HepG2 (cell line): Measurements from ENCODE around the gene NAIF1. TPM values are rescaled to one million over a fixed set of nuclear protein-coding genes. Genes with fewer than 3 reads are reported as not detected.
A peak's percentile ranks its signal among the peaks of the same experiment; 100 is the strongest.

Source experiments
- ATF5 ChIP-seq: sonication (generic); formaldehyde crosslinking; IDR thresholded peaks from 2 replicates; pipeline ENCODE4 v1.4.0; 2020; ENCODE audit warnings: mild to moderate bottlenecking, low read depth, missing genetic modification reagents
- ATF7 ChIP-seq, 2 experiments: fragments of 450-650 bp in 1 of 2; sonication (generic) in 1 of 2; formaldehyde crosslinking in 1 of 2; IDR thresholded peaks; 2 replicates each; pipeline versions ENCODE4 v1.4.0 to v1.6.1; 2016 to 2020; ENCODE audit warnings: antibody characterized with exemption in 1 of 2, mild to moderate bottlenecking in 1 of 2, missing genetic modification reagents in 1 of 2
- HOMEZ ChIP-seq: IDR thresholded peaks from 2 replicates; pipeline ENCODE4 v1.6.1; 2016; ENCODE audit warnings: low read depth
- IKZF4 ChIP-seq: sonication (generic); formaldehyde crosslinking; IDR thresholded peaks from 2 replicates; pipeline ENCODE4 v1.5.1; 2020; ENCODE audit warnings: borderline replicate concordance, mild to moderate bottlenecking, low read depth, missing genetic modification reagents; ENCODE audit errors: not compliant biosample characterization
- IKZF5 ChIP-seq: IDR thresholded peaks from 2 replicates; pipeline ENCODE4 v1.6.1; 2018; ENCODE audit warnings: missing genetic modification reagents, mild to moderate bottlenecking, missing compliant biosample characterization
- MEF2D ChIP-seq: sonication (generic); formaldehyde crosslinking; IDR thresholded peaks from 2 replicates; pipeline ENCODE4 v1.5.1; 2020; ENCODE audit warnings: mild to moderate bottlenecking, missing genetic modification reagents
- NCOA1 ChIP-seq: sonication (generic); formaldehyde crosslinking; IDR thresholded peaks from 2 replicates; pipeline ENCODE4 v1.9.0; 2021; ENCODE audit warnings: missing genetic modification reagents
- PAXIP1 ChIP-seq: sonication (generic); formaldehyde crosslinking; conservative IDR thresholded peaks from 2 replicates; pipeline ENCODE4 v1.4.0; 2020; ENCODE audit warnings: mild to moderate bottlenecking, missing genetic modification reagents, moderate library complexity
- RXRB ChIP-seq: IDR thresholded peaks from 2 replicates; pipeline ENCODE4 v1.6.1; 2016; ENCODE audit warnings: borderline replicate concordance, missing genetic modification reagents, missing compliant biosample characterization
- SOX5 ChIP-seq: IDR thresholded peaks from 2 replicates; pipeline ENCODE4 v1.6.1; 2016; ENCODE audit warnings: borderline replicate concordance
- SP4 ChIP-seq: sonication (generic); formaldehyde crosslinking; IDR thresholded peaks from 2 replicates; pipeline ENCODE4 v1.8.1; 2023; ENCODE audit warnings: mild to moderate bottlenecking, missing genetic modification reagents
- SRF ChIP-seq: IDR thresholded peaks from 2 replicates; pipeline ENCODE4 v1.6.1; 2011; ENCODE audit warnings: mild to moderate bottlenecking, low read depth, low read length, moderate library complexity
- TAF1 ChIP-seq: sonication (generic); formaldehyde crosslinking; IDR thresholded peaks from 2 replicates; pipeline ENCODE4 v1.4.0; 2020; ENCODE audit warnings: missing genetic modification reagents
- ZNF20 ChIP-seq: sonication (generic); formaldehyde crosslinking; IDR thresholded peaks from 2 replicates; pipeline ENCODE4 v1.4.0; 2020; ENCODE audit warnings: mild to moderate bottlenecking, moderate library complexity, missing genetic modification reagents
- ZNF431 ChIP-seq: sonication (generic); formaldehyde crosslinking; IDR thresholded peaks from 2 replicates; pipeline ENCODE4 v1.9.0; 2022; ENCODE audit warnings: missing genetic modification reagents, low read depth, mild to moderate bottlenecking, borderline replicate concordance
- ZNF556 ChIP-seq: sonication (generic); formaldehyde crosslinking; IDR thresholded peaks from 2 replicates; pipeline ENCODE4 v1.4.0; 2020; ENCODE audit warnings: mild to moderate bottlenecking, missing genetic modification reagents, borderline replicate concordance
- ZNF775 ChIP-seq: sonication (generic); formaldehyde crosslinking; IDR thresholded peaks from 2 replicates; pipeline ENCODE4 v1.4.0; 2020; ENCODE audit warnings: missing genetic modification reagents, mild to moderate bottlenecking, moderate library complexity, borderline replicate concordance
- ZNF878 ChIP-seq: sonication (generic); formaldehyde crosslinking; IDR thresholded peaks from 2 replicates; pipeline ENCODE4 v1.8.1; 2023; ENCODE audit warnings: mild to moderate bottlenecking, missing genetic modification reagents, moderate library complexity
- polyA plus RNA-seq, 8 experiments: library from polyadenylated mRNA; depleted of rRNA in 3 of 8; stranded (reverse) in 7 of 8; unstranded in 1 of 8; fragments of >200 nt; fragmentation: Illumina TruSeq in 4 of 8; extraction: Trizol in 4 of 8; gene quantifications; 2 replicates each; pipeline versions ENCODE4 v1.2.1 to v1.2.3, GENCODE V29; 2011 to 2016; ENCODE audit warnings: low read depth in 4 of 8, missing spikeins in 1 of 8, mixed read lengths in 1 of 8; ENCODE audit not compliant: insufficient read depth in 1 of 8
- total RNA-seq, 5 experiments: library from RNA; depleted of rRNA; stranded (reverse); fragments of >200 nt; fragmentation: Illumina TruSeq; extraction: Trizol; gene quantifications; 2 replicates each; pipeline ENCODE4 v1.2.3, GENCODE V29; 2016; ENCODE audit warnings: low read depth in 1 of 5
- TF ChIP-seq, protein P1 (sequence below): IDR thresholded peaks from 2 replicates; pipeline ENCODE4 v1.6.1; 2012; ENCODE audit warnings: inconsistent platforms
- TF ChIP-seq, protein P2 (sequence below): sonication (generic); formaldehyde crosslinking; IDR thresholded peaks from 2 replicates; pipeline ENCODE4 v1.5.0; 2020; ENCODE audit warnings: missing genetic modification reagents, mild to moderate bottlenecking, borderline replicate concordance

Gene NAIF1
- total and polyA plus RNA-seq, 2 of the 13 experiments (the other 11 are each of a cell fraction or from before 2014, with no cell fraction given): 6.0 to 6.9 TPM

DNA sequence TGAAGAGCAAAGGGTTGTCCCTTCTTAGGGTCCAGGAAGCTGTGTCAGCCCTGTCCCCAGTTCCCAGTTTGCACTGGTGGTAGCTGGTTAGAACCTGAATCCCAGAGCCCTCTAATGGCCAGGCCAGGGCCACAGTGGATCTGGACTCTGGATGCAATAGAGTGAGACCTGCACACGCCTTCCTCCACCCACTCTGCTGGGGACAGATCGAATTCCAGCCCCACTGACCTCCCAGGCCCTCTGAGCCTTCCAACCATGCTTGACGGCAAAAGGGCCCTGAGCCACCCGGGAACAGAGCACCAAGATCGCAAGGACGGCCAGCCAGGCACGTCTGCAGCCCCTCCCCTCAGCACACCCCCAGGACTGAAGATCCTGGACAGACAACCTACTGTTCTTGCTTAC, 23.7 kb downstream of the NAIF1 start (continued):
- TF ChIP-seq HOMEZ (CRISPR knock-in tag) (peak; percentile 27; the same call in 1 of the 2 replicates), ZNF431 (no peak), ZNF556 (no peak), PAXIP1 (CRISPR knock-in tag) (peak; percentile 55; the same call in 1 of the 2 replicates), ATF5 (CRISPR knock-in tag) (no peak), TAF1 (CRISPR knock-in tag) (no peak; the same call in 1 of the 2 replicates), NCOA1 (CRISPR knock-in tag) (no peak), SP4 (peak; percentile 41), SRF (no peak), ZNF20 (CRISPR knock-in tag) (no peak), IKZF5 (CRISPR knock-in tag) (peak; percentile 32; the same call in 1 of the 2 replicates), IKZF4 (CRISPR knock-in tag) (no peak), ATF7 (IDR thresholded peaks at IDR 0.05) (no peak), ATF7 (CRISPR knock-in tag; IDR thresholded peaks at IDR 0.05) (no peak), ZNF775 (CRISPR knock-in tag) (no peak), MEF2D (0 out of 2 replicates have a peak, but pooled peaks have one; percentile 33), RXRB (CRISPR knock-in tag) (peak; percentile 60; the same call in 1 of the 2 replicates), SOX5 (CRISPR knock-in tag) (peak; percentile 45; the same call in 1 of the 2 replicates), ZNF878 (CRISPR knock-in tag) (no peak)
- TF ChIP-seq, protein P1, sequence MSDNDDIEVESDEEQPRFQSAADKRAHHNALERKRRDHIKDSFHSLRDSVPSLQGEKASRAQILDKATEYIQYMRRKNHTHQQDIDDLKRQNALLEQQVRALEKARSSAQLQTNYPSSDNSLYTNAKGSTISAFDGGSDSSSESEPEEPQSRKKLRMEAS: peak; percentile 56; the same call in 1 of the 2 replicates
- TF ChIP-seq, protein P2, sequence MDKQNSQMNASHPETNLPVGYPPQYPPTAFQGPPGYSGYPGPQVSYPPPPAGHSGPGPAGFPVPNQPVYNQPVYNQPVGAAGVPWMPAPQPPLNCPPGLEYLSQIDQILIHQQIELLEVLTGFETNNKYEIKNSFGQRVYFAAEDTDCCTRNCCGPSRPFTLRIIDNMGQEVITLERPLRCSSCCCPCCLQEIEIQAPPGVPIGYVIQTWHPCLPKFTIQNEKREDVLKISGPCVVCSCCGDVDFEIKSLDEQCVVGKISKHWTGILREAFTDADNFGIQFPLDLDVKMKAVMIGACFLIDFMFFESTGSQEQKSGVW: no peak
